ENCODE results near the gene COG7.

COG7 gene

DNA sequence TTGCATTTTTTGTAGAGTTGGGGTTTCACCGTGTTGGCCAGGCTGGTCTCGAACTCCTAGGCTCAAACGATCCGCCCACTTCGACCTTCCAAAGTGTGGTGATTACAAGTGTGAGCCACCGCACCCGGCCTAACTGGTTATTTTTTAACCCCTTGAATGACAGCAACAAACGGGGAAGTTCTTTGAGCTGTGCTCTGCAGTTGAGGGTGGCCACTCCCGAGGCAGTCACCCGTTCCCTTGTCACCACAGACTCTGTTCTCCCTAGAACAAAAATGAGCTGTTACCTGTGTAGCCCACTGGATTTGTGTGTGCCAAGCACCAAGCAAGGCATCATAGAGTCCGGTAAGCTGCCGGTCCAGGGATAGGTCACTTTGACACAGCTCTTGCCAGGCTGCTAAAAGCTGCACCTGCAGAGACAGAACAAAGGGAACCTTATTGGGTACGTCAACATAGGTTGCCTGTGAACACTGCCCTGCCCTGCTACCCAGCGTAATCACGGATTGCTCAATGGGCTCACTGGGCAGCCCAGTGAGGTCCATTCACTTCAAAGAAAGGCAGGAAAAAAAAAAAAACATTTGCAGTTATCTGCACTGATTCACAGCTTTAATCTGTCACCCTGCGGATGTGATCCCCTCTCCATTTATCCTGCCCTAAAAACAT, 19.6 kb downstream of the COG7 start:
- Histone ChIP-seq H3K27ac (ENCODE audit: extremely low read depth, low read depth, low read length) (no peak overlapping the region), H3K9me3 (ENCODE audit: control insufficient read depth, insufficient read depth, low read depth, low read length) (no peaks in the 10 kb centered on the region), H3K4me3 (ENCODE audit: low read depth, low read length) (no peak overlapping the region), H3K4me1 (ENCODE audit: control insufficient read depth, insufficient read depth, low read length) (no peaks in the 10 kb centered on the region), H3K36me3 (ENCODE audit: control insufficient read depth in 2 of 2, insufficient read depth in 1 of 2, low read length in 2 of 2) (peaks cover 20 to 57% of the 10 kb centered on the region in 2 experiments; a peak in 2 of 3 replicates)
- ChIA-PET CTCF (interaction anchor here (0.6 to 6.3 kb wide), 31 partner anchors 8 to 535 kb away, joined by 3 to 174 read pairs (median 6); partner anchors contain the start of genes COG7, SCNN1B and SCNN1G), POLR2A (no interaction called here)
- TF ChIP-seq ZSCAN16 (tag by site-specific recombination; IDR thresholded peaks at IDR 0.05), result no peak
- TF ChIP-seq ZNF114 (tag by site-specific recombination; IDR thresholded peaks at IDR 0.05), result no peak
- TF ChIP-seq ZNF311 (tag by site-specific recombination; IDR thresholded peaks at IDR 0.05; ENCODE audit: borderline replicate concordance), result no peak
- TF ChIP-seq ZNF626 (tag by site-specific recombination; IDR thresholded peaks at IDR 0.05), result no peak
- TF ChIP-seq GLIS1 (tag by site-specific recombination; IDR thresholded peaks at IDR 0.05), result no peak
- no peak for TF ChIP-seq GLI2 (tag by site-specific recombination; IDR thresholded peaks at IDR 0.05; ENCODE audit: borderline replicate concordance, low read depth)
- TF ChIP-seq SCRT2 (tag by site-specific recombination; IDR thresholded peaks at IDR 0.05), result no peak
- TF ChIP-seq ZFP69B (tag by site-specific recombination; IDR thresholded peaks at IDR 0.05), result no peak
- no peak for TF ChIP-seq ZNF223 (tag by site-specific recombination; IDR thresholded peaks at IDR 0.05)
- no peak for TF ChIP-seq ZNF169 (tag by site-specific recombination; IDR thresholded peaks at IDR 0.05)
- TF ChIP-seq, protein P1, sequence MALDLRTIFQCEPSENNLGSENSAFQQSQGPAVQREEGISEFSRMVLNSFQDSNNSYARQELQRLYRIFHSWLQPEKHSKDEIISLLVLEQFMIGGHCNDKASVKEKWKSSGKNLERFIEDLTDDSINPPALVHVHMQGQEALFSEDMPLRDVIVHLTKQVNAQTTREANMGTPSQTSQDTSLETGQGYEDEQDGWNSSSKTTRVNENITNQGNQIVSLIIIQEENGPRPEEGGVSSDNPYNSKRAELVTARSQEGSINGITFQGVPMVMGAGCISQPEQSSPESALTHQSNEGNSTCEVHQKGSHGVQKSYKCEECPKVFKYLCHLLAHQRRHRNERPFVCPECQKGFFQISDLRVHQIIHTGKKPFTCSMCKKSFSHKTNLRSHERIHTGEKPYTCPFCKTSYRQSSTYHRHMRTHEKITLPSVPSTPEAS (tag by site-specific recombination; IDR thresholded peaks at IDR 0.05), result no peak
- TF ChIP-seq ZNF610 (tag by site-specific recombination; IDR thresholded peaks at IDR 0.05; ENCODE audit: borderline replicate concordance), result no peak
- TF ChIP-seq ZIC2 (tag by site-specific recombination; IDR thresholded peaks at IDR 0.05), result no peak
- TF ChIP-seq ZNF10 (tag by site-specific recombination; IDR thresholded peaks at IDR 0.05), result no peak
- TF ChIP-seq ZSCAN30 (tag by site-specific recombination; IDR thresholded peaks at IDR 0.05), result no peak
- TF ChIP-seq, protein P2, sequence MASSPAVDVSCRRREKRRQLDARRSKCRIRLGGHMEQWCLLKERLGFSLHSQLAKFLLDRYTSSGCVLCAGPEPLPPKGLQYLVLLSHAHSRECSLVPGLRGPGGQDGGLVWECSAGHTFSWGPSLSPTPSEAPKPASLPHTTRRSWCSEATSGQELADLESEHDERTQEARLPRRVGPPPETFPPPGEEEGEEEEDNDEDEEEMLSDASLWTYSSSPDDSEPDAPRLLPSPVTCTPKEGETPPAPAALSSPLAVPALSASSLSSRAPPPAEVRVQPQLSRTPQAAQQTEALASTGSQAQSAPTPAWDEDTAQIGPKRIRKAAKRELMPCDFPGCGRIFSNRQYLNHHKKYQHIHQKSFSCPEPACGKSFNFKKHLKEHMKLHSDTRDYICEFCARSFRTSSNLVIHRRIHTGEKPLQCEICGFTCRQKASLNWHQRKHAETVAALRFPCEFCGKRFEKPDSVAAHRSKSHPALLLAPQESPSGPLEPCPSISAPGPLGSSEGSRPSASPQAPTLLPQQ (tag by site-specific recombination; IDR thresholded peaks at IDR 0.05), result no peak

DNA sequence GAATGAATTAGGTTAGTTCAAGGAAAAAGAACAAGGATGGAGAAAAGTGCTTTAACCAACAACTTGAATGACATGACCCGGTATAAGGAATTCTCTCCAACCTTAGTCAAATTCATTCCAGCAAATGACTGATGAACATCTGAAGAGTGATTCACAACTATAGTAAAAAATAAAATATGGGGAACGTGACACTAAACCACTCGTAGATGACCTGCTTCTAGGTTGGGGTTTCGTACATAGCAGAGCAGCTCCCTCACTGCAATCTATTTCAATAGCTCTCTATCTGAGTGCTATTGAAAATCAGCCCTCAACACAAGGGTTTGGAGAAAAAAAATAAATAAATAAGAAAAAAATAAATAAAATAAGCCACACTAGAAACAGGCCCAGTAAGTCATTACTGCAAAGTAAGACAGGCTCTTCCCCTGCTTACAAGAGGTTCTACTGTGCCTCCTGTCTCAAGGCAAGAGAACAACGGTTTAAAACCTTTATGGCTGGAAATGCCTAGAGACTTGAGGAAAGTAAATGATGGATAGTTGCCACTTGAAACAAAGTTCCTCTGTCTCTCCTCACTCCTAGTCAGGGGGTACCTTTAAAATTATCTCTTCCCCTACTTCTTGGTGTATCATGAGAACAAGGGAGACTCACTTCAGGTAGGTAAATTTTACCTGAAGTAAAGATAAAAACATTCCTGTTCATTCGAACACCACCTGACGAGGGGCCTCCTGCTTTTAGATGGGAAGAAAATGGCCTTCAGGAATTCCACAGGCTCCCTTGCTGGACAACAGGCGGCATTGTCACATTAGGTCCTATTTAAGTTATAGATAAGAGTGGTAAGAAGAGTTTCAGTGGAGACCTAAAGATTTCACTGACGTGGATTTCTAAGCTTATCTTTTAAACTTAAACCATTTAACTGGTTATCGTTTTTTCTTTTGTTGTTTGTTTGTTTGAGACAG, 20.5 kb downstream of the COG7 start:
- ChIA-PET POLR2A (no interaction called here), CTCF (interaction anchor here (0.6 to 6.3 kb wide), 6 partner anchors 12 to 534 kb away, joined by 3 to 174 read pairs (median 4); partner anchors contain the start of gene SCNN1G)
- Histone ChIP-seq H3K4me3 (ENCODE audit: low read depth, low read length) (no peak overlapping the region), H3K27ac (ENCODE audit: extremely low read depth, low read depth, low read length) (no peak overlapping the region), H3K36me3 (ENCODE audit: control insufficient read depth in 2 of 2, insufficient read depth in 1 of 2, low read length in 2 of 2) (peaks cover 20 to 55% of the 10 kb centered on the region in 2 experiments; a peak in 2 of 3 replicates), H3K9me3 (ENCODE audit: control insufficient read depth, insufficient read depth, low read depth, low read length) (no peaks in the 10 kb centered on the region), H3K4me1 (ENCODE audit: control insufficient read depth, insufficient read depth, low read length) (no peaks in the 10 kb centered on the region)
- TF ChIP-seq, protein P3, sequence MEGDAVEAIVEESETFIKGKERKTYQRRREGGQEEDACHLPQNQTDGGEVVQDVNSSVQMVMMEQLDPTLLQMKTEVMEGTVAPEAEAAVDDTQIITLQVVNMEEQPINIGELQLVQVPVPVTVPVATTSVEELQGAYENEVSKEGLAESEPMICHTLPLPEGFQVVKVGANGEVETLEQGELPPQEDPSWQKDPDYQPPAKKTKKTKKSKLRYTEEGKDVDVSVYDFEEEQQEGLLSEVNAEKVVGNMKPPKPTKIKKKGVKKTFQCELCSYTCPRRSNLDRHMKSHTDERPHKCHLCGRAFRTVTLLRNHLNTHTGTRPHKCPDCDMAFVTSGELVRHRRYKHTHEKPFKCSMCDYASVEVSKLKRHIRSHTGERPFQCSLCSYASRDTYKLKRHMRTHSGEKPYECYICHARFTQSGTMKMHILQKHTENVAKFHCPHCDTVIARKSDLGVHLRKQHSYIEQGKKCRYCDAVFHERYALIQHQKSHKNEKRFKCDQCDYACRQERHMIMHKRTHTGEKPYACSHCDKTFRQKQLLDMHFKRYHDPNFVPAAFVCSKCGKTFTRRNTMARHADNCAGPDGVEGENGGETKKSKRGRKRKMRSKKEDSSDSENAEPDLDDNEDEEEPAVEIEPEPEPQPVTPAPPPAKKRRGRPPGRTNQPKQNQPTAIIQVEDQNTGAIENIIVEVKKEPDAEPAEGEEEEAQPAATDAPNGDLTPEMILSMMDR (tag by site-specific recombination; IDR thresholded peaks at IDR 0.05), result no peak
- no peak for TF ChIP-seq ZBTB7A (tag by site-specific recombination; IDR thresholded peaks at IDR 0.05; ENCODE audit: low read depth)
- no peak for TF ChIP-seq ZNF600 (tag by site-specific recombination; IDR thresholded peaks at IDR 0.05)
- TF ChIP-seq TCF7L2 (IDR thresholded peaks at IDR 0.05; ENCODE audit: borderline replicate concordance, low read depth, low read length), result no peak
- no peak for TF ChIP-seq ZNF837 (tag by site-specific recombination; IDR thresholded peaks at IDR 0.05)
- no peak for TF ChIP-seq ZNF792 (tag by site-specific recombination; IDR thresholded peaks at IDR 0.05)
- no peak for TF ChIP-seq SCRT1 (tag by site-specific recombination; IDR thresholded peaks at IDR 0.05; ENCODE audit: borderline replicate concordance)
- no peak for TF ChIP-seq ZNF146 (tag by site-specific recombination; IDR thresholded peaks at IDR 0.05)
- no peak for TF ChIP-seq ZNF548 (tag by site-specific recombination; IDR thresholded peaks at IDR 0.05)
- TF ChIP-seq BCL11A (tag by site-specific recombination; IDR thresholded peaks at IDR 0.05; ENCODE audit: low read depth), result no peak
- TF ChIP-seq ZNF626 (tag by site-specific recombination; IDR thresholded peaks at IDR 0.05), result no peak
- no peak for TF ChIP-seq ZNF830 (tag by site-specific recombination; IDR thresholded peaks at IDR 0.05; ENCODE audit: low read depth)
- TF ChIP-seq GFI1B (tag by site-specific recombination; IDR thresholded peaks at IDR 0.05), result no peak
- TF ChIP-seq ZNF843 (tag by site-specific recombination; IDR thresholded peaks at IDR 0.05), result no peak
